Brain microvascular endothelial cell (primary cell): ENCODE data around the gene MED16.
A peak's percentile ranks its signal among the peaks of the same experiment; 100 is the strongest.

Source experiments
- DNase-seq: peaks from one replicate; pipeline ENCODE4 v3.0.0-alpha.2; 2020
- H3K27ac ChIP-seq: fragments of 250-450 bp; sonication (Bioruptor Pico); 2 replicates; pipeline ENCODE4 v1.5.1; 2020; ENCODE audit warnings: mild to moderate bottlenecking, moderate library complexity
- H3K27me3 ChIP-seq: fragments of 250-450 bp; sonication (Bioruptor Pico); replicated peaks from 2 replicates; pipeline ENCODE4 v1.5.1; 2020; ENCODE audit warnings: mild to moderate bottlenecking
- H3K36me3 ChIP-seq: fragments of 250-450 bp; sonication (Bioruptor Pico); replicated peaks from 2 replicates; pipeline ENCODE4 v1.5.1; 2020; ENCODE audit warnings: mild to moderate bottlenecking
- H3K4me3 ChIP-seq: 2 replicates; pipeline ENCODE4 v1.5.1; 2011; ENCODE audit warnings: low read depth, mild to moderate bottlenecking, control low read depth, low read length, moderate library complexity
- in situ Hi-C: cut with HindIII; loops from 2 replicates; pipeline ENCODE4 v1.10.0; 2017; ENCODE audit warnings: low sequenced_read_pairs, low pct_ligation_motif_present
- TF ChIP-seq, protein P1 (sequence below): IDR thresholded peaks from 2 replicates; pipeline ENCODE4 v1.5.1; 2011; ENCODE audit warnings: low read depth, mild to moderate bottlenecking, moderate library complexity, low read length, control low read depth, inconsistent platforms; ENCODE audit errors: missing control alignments

The MED16 gene

DNA sequence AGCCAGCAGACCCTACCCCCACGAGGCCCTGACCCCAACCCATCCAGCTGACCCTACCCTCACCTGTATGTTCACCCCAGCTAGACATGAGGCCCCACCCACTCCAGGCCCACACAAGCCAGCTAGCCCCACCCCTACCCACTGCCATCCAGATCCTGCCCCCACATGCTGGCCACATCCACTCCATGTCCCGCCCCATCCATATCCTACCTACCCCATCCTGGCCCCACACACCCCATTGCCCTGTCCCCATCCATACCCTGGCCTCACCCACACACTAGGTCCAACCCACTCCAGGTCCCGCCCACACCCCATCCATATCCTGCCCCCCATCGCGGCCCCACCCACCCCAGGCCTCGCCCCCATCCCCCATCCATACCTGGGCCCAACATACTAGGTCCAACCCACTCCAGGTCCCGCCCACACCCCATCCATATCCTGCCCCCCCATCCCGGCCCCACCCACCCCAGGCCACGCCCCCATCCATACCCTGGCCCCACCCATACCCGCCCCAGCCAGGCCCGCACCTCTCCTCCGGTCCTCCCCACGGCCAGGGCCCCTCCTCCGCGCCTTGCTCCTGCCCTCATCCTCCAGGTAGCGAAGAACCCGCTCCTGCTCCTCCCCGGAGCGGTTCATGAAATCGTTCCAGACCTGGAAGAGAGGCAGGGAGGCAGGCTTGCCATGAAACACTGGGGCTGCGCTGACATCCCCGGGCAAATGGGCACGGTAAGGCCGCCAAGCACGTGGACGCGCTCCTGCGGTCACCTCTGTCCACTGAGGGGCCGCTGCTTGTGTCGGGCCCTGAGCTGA lies 7.5 kb upstream of the MED16 start:
- Histone ChIP-seq H3K27ac (no peak overlapping the region), H3K36me3 (peaks cover 27% of the 10 kb centered on the region), H3K27me3 (no peaks in the 10 kb centered on the region), H3K4me3 (no peak overlapping the region)
- no peak for DNase-seq
- in situ Hi-C loops, result no loop called here
- TF ChIP-seq, protein P1, sequence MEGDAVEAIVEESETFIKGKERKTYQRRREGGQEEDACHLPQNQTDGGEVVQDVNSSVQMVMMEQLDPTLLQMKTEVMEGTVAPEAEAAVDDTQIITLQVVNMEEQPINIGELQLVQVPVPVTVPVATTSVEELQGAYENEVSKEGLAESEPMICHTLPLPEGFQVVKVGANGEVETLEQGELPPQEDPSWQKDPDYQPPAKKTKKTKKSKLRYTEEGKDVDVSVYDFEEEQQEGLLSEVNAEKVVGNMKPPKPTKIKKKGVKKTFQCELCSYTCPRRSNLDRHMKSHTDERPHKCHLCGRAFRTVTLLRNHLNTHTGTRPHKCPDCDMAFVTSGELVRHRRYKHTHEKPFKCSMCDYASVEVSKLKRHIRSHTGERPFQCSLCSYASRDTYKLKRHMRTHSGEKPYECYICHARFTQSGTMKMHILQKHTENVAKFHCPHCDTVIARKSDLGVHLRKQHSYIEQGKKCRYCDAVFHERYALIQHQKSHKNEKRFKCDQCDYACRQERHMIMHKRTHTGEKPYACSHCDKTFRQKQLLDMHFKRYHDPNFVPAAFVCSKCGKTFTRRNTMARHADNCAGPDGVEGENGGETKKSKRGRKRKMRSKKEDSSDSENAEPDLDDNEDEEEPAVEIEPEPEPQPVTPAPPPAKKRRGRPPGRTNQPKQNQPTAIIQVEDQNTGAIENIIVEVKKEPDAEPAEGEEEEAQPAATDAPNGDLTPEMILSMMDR, result no peak

- TF ChIP-seq, protein P1, result no peak
- in situ Hi-C loops, result no loop called here
- DNase-seq, result no peak
- Histone ChIP-seq H3K27me3 (no peaks in the 10 kb centered on the region), H3K27ac (no peak overlapping the region), H3K4me3 (no peak overlapping the region), H3K36me3 (peaks cover 27% of the 10 kb centered on the region)
Observed at GRCh38 chr19:900043-900301, 7.0 kb upstream of the MED16 start.

- no peak for DNase-seq
- in situ Hi-C loops, result no loop called here
- peaks cover 27% of the 10 kb centered on the region for H3K36me3 ChIP-seq
- no peak overlapping the region for H3K4me3 ChIP-seq
- H3K27me3 ChIP-seq, result no peaks in the 10 kb centered on the region
- no peak overlapping the region for H3K27ac ChIP-seq
- TF ChIP-seq, protein P1, result no peak
Observed at GRCh38 chr19:899336-900042, 6.5 kb upstream of the MED16 start.

DNA sequence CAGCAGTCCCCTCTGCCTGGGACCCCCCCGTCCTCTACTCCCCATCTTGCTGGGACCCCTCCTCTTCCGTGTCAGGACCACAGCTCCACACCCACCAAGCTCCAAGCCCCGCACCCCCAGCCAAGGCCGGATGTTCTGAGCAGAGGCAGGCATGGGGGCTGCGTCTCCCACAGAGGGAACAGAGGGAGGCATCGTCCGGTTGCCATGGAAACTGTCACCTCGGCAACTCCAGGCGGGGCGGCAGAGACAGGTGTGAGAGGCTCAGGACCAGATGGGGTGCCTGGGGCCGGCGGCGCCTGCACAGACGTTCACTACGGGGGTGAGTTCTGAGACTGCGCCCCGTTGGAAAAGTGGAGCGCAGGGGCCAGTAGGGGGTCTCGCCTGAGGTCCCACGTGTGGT lies 5.7 kb upstream of the MED16 start:
- TF ChIP-seq, protein P1, result no peak
- H3K27ac ChIP-seq, result no peak overlapping the region
- H3K4me3 ChIP-seq, result no peak overlapping the region
- H3K36me3 ChIP-seq, result peaks cover 27% of the 10 kb centered on the region
- H3K27me3 ChIP-seq, result no peaks in the 10 kb centered on the region
- DNase-seq, result no peak
- in situ Hi-C loops, result no loop called here

DNA sequence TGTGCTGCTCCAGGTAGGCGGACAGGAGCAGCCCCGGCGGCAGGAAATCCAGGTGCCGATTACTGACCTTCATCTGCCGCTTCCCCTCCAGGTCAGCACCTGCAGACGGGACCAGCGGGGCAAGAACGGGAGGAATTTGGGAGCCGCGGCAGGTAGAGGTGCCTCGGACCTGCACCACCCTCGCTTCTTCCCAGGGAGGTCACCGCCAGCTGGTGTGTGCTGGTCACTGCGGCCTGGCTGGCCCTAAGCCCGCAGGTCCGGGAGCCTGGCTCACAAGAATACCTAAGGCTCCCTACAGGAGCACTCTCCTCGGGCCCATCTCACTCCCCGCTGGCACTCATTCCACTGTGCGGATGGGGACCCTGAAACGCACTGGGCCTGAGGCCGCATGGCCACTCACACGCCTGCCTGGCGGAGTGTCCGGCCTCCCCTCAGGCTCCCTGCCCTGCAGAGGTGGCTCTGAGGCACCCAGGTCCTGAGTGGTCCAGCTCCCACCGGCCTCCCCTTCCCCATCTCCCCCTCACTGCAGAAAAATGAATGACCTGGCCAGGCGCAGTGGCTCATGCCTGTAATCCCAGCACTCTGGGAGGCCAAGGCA lies 4.6 kb upstream of the MED16 start:
- peaks cover 27% of the 10 kb centered on the region for H3K36me3 ChIP-seq
- in situ Hi-C loops, result no loop called here
- TF ChIP-seq, protein P1, result peak; percentile 43
- DNase-seq, result no peak
- H3K27me3 ChIP-seq, result no peaks in the 10 kb centered on the region
- H3K4me3 ChIP-seq, result no peak overlapping the region
- H3K27ac ChIP-seq, result no peak overlapping the region
